ENCODE results near the gene WBP4. TPM values are rescaled to one million over a fixed set of nuclear protein-coding genes. Genes with fewer than 3 reads are reported as not detected.
A peak's percentile ranks its signal among the peaks of the same experiment; 100 is the strongest.

The WBP4 gene
- total and polyA plus RNA-seq, 2 of the 13 experiments (the other 11 are each of a cell fraction or from before 2014, with no cell fraction given), result 6.7 to 11.7 TPM

GRCh38 chr13:41060082-41060723 is 1.1 kb upstream of the WBP4 start (continued):
- no peak for TF ChIP-seq ZHX2 (IDR thresholded peaks at IDR 0.05; ENCODE audit: low read depth)
- 0 out of 2 replicates have a peak, but pooled peaks have one; percentile 13 for TF ChIP-seq ZHX2 (CRISPR knock-in tag; IDR thresholded peaks at IDR 0.05; ENCODE audit: borderline replicate concordance)
- no peak for TF ChIP-seq ZNF749 (CRISPR knock-in tag; IDR thresholded peaks at IDR 0.05; ENCODE audit: borderline replicate concordance)
- TF ChIP-seq ZNF766 (CRISPR knock-in tag; IDR thresholded peaks at IDR 0.05; ENCODE audit: borderline replicate concordance), result no peak
- TF ChIP-seq, protein P1, sequence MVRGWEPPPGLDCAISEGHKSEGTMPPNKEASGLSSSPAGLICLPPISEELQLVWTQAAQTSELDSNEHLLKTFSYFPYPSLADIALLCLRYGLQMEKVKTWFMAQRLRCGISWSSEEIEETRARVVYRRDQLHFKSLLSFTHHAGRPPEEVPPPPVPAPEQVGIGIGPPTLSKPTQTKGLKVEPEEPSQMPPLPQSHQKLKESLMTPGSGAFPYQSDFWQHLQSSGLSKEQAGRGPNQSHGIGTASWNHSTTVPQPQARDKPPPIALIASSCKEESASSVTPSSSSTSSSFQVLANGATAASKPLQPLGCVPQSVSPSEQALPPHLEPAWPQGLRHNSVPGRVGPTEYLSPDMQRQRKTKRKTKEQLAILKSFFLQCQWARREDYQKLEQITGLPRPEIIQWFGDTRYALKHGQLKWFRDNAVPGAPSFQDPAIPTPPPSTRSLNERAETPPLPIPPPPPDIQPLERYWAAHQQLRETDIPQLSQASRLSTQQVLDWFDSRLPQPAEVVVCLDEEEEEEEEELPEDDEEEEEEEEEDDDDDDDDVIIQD (CRISPR knock-in tag; IDR thresholded peaks at IDR 0.05; ENCODE audit: low read depth), result peak; percentile 66; the same call in 1 of the 2 replicates
- peak; percentile 81 for TF ChIP-seq ZFY (CRISPR knock-in tag; IDR thresholded peaks at IDR 0.05)
- no peak for TF ChIP-seq ZMYM2 (CRISPR knock-in tag; IDR thresholded peaks at IDR 0.05)
- no peak for TF ChIP-seq HNRNPK (IDR thresholded peaks at IDR 0.05; ENCODE audit: low read depth, low read length, poor library complexity, severe bottlenecking)
- TF ChIP-seq ZNF720 (CRISPR knock-in tag; IDR thresholded peaks at IDR 0.05), result no peak
- TF ChIP-seq ZNF546 (CRISPR knock-in tag; conservative IDR thresholded peaks at IDR 0.05), result no peak
- TF ChIP-seq GPBP1L1 (CRISPR knock-in tag; IDR thresholded peaks at IDR 0.05), result no peak
- TF ChIP-seq, protein P2, sequence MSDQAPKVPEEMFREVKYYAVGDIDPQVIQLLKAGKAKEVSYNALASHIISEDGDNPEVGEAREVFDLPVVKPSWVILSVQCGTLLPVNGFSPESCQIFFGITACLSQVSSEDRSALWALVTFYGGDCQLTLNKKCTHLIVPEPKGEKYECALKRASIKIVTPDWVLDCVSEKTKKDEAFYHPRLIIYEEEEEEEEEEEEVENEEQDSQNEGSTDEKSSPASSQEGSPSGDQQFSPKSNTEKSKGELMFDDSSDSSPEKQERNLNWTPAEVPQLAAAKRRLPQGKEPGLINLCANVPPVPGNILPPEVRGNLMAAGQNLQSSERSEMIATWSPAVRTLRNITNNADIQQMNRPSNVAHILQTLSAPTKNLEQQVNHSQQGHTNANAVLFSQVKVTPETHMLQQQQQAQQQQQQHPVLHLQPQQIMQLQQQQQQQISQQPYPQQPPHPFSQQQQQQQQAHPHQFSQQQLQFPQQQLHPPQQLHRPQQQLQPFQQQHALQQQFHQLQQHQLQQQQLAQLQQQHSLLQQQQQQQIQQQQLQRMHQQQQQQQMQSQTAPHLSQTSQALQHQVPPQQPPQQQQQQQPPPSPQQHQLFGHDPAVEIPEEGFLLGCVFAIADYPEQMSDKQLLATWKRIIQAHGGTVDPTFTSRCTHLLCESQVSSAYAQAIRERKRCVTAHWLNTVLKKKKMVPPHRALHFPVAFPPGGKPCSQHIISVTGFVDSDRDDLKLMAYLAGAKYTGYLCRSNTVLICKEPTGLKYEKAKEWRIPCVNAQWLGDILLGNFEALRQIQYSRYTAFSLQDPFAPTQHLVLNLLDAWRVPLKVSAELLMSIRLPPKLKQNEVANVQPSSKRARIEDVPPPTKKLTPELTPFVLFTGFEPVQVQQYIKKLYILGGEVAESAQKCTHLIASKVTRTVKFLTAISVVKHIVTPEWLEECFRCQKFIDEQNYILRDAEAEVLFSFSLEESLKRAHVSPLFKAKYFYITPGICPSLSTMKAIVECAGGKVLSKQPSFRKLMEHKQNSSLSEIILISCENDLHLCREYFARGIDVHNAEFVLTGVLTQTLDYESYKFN (CRISPR knock-in tag; conservative IDR thresholded peaks at IDR 0.05), result peak; percentile 61; the same call in 1 of the 2 replicates
- TF ChIP-seq ZSCAN31 (CRISPR knock-in tag; IDR thresholded peaks at IDR 0.05; ENCODE audit: low read depth), result no peak; the same call in 1 of the 2 replicates
- no peak for TF ChIP-seq CENPBD1 (CRISPR knock-in tag; IDR thresholded peaks at IDR 0.05; ENCODE audit: borderline replicate concordance, low read depth)
- no peak for TF ChIP-seq MEIS2 (CRISPR knock-in tag; IDR thresholded peaks at IDR 0.05)
- TF ChIP-seq ZNF138 (CRISPR knock-in tag; IDR thresholded peaks at IDR 0.05; ENCODE audit: low read depth), result no peak

Data from HepG2 (cell line).